Caco-2 (cell line): Measurements from ENCODE around the gene E2F6. TPM values are rescaled to one million over a fixed set of nuclear protein-coding genes. Genes with fewer than 3 reads are reported as not detected.

Experiments
- BruUV-seq: library from RNA; stranded (reverse); fragments of 400-500 nt; replicated peaks from 2 replicates; lab custom pipeline; 2021; lab: Mats Ljungman, UMichigan
- CTCF ChIA-PET: fragments of 300-600 bp; sonication (Branson Sonifier 250); formaldehyde crosslinking; loops from one replicate; lab custom pipeline; 2022; ENCODE audit warnings: antibody characterized with exemption; lab: Charles Lee
- POLR2A ChIA-PET: fragments of 300-600 bp; sonication (Branson Sonifier 250); formaldehyde crosslinking; loops from one replicate; lab custom pipeline; 2022; ENCODE audit warnings: antibody characterized with exemption; lab: Charles Lee
- DNase-seq, 2 experiments: peaks; one replicate each; pipeline versions ENCODE4 v3.0.0 to v3.0.0-alpha.2; 2020 to 2022
- H3K27me3 ChIP-seq: replicated peaks from 2 replicates; pipeline ENCODE4 v1.6.0; 2011; ENCODE audit warnings: low read length; ENCODE audit not compliant: control insufficient read depth, insufficient read depth
- H3K36me3 ChIP-seq: 2 replicates; pipeline ENCODE4 v1.5.1; 2011; ENCODE audit warnings: low read length; ENCODE audit not compliant: control insufficient read depth, insufficient read depth
- H3K4me1 ChIP-seq: fragments of 250-450 bp; sonication (Bioruptor Pico); 2 replicates; pipeline ENCODE4 v1.5.1; 2020; ENCODE audit warnings: mild to moderate bottlenecking
- H3K4me3 ChIP-seq: 2 replicates; pipeline ENCODE4 v1.5.1; 2011; ENCODE audit warnings: low read depth, mild to moderate bottlenecking, control low read depth, low read length
- H3K9me3 ChIP-seq: fragments of 250-450 bp; sonication (Bioruptor Pico); 2 replicates; pipeline ENCODE4 v1.5.1; 2020; ENCODE audit warnings: mild to moderate bottlenecking, moderate library complexity
- H3K27ac Mint-ChIP-seq: one replicate; pipeline ENCODE4 v1.8.0; 2022; ENCODE audit warnings: mixed read lengths; ENCODE audit not compliant: unreplicated experiment
- H3K27me3 Mint-ChIP-seq: one replicate; pipeline ENCODE4 v1.8.0; 2022; ENCODE audit warnings: mixed read lengths; ENCODE audit not compliant: insufficient read depth, unreplicated experiment
- H3K36me3 Mint-ChIP-seq: one replicate; pipeline ENCODE4 v1.8.0; 2022; ENCODE audit warnings: mild to moderate bottlenecking, mixed read lengths; ENCODE audit not compliant: insufficient read depth, unreplicated experiment
- H3K4me1 Mint-ChIP-seq: one replicate; pipeline ENCODE4 v1.8.0; 2022; ENCODE audit warnings: low read depth, mixed read lengths; ENCODE audit not compliant: unreplicated experiment
- H3K4me3 Mint-ChIP-seq: one replicate; pipeline ENCODE4 v1.8.0; 2022; ENCODE audit warnings: mild to moderate bottlenecking, moderate library complexity, mixed read lengths; ENCODE audit not compliant: unreplicated experiment
- H3K9me3 Mint-ChIP-seq: one replicate; pipeline ENCODE4 v1.8.0; 2022; ENCODE audit warnings: mixed read lengths; ENCODE audit not compliant: unreplicated experiment
- CTCF ChIP-seq, 2 experiments: fragments of 200-600 bp in 1 of 2; IDR thresholded peaks; 1 replicate in 1 of 2; 2 replicates in 1 of 2; pipeline versions ENCODE4 v1.5.1 to v1.8.0; 2011 to 2022; ENCODE audit warnings: antibody characterized with exemption in 1 of 2, control low read depth in 1 of 2, inconsistent platforms in 1 of 2, low read depth in 1 of 2, low read length in 1 of 2, mild to moderate bottlenecking in 1 of 2, moderate library complexity in 1 of 2; ENCODE audit not compliant: insufficient read depth in 1 of 2, severe bottlenecking in 1 of 2, unreplicated experiment in 1 of 2
- intact Hi-C: fragments of 100-400 bp; cut with micrococcal nuclease; formaldehyde crosslinking; loops from one replicate; pipeline ENCODE4 v1.10.0; 2022; ENCODE audit not compliant: unreplicated experiment
- total RNA-seq: library from RNA; stranded (reverse); gene quantifications from 2 replicates; pipeline ENCODE4 v1.2.3, GENCODE V29; 2022

The E2F6 gene
- total RNA-seq, 1 experiment from 2014 or later: 44.5 TPM

GRCh38 chr2:11416931-11417330, 49.0 kb downstream of the E2F6 start:
- Histone ChIP-seq H3K27me3 (no peaks in the 10 kb centered on the region), H3K4me1 (no peaks in the 10 kb centered on the region), H3K9me3 (no peaks in the 10 kb centered on the region), H3K36me3 (no peaks in the 10 kb centered on the region), H3K4me3 (no peak overlapping the region)
- CTCF ChIA-PET: interaction anchor here (1.5 to 1.9 kb wide), 7 partner anchors 14 to 292 kb away, joined by 4 to 19 read pairs (median 10); partner anchors contain the start of gene ROCK2
- intact Hi-C loops: no loop called here
- BruUV-seq: no TSS peak
- Mint-ChIP-seq H3K36me3 (no peaks in the 10 kb centered on the region), H3K27ac (no peak overlapping the region), H3K27me3 (no peaks in the 10 kb centered on the region), H3K4me3 (no peak overlapping the region), H3K4me1 (no peaks in the 10 kb centered on the region), H3K9me3 (no peaks in the 10 kb centered on the region)
- DNase-seq: no peak
- POLR2A ChIA-PET: no interaction called here
- no peak for TF ChIP-seq CTCF (IDR thresholded peaks at IDR 0.05; ENCODE audit: insufficient read depth in 1 of 2, low read depth in 1 of 2, low read length in 1 of 2, severe bottlenecking in 1 of 2, unreplicated experiment in 1 of 2)

- no peak for TF ChIP-seq CTCF (IDR thresholded peaks at IDR 0.05; ENCODE audit: insufficient read depth in 1 of 2, low read depth in 1 of 2, low read length in 1 of 2, severe bottlenecking in 1 of 2, unreplicated experiment in 1 of 2)
- no peaks in the 10 kb centered on the region for H3K4me1 Mint-ChIP-seq
- H3K9me3 Mint-ChIP-seq: no peaks in the 10 kb centered on the region
- no peaks in the 10 kb centered on the region for H3K36me3 Mint-ChIP-seq
- BruUV-seq: no TSS peak
- ChIA-PET POLR2A (no interaction called here), CTCF (no interaction called here)
- Histone ChIP-seq H3K27me3 (no peaks in the 10 kb centered on the region), H3K4me3 (no peak overlapping the region), H3K4me1 (no peaks in the 10 kb centered on the region), H3K9me3 (no peaks in the 10 kb centered on the region), H3K36me3 (no peaks in the 10 kb centered on the region)
- H3K27ac Mint-ChIP-seq: no peak overlapping the region
- intact Hi-C loops: no loop called here
- no peaks in the 10 kb centered on the region for H3K27me3 Mint-ChIP-seq
- no peak for DNase-seq
- no peak overlapping the region for H3K4me3 Mint-ChIP-seq
Measured at GRCh38 chr2:11416186-11416585, 49.8 kb downstream of the E2F6 start.

GRCh38 chr2:11414372-11415124, 51.4 kb downstream of the E2F6 start:
- CTCF ChIA-PET: interaction anchor here (0.6 kb wide), 2 partner anchors 66 to 143 kb away, joined by 4 read pairs; no protein-coding TSS in a partner anchor
- no TSS peak for BruUV-seq
- Mint-ChIP-seq H3K4me3 (no peak overlapping the region), H3K27ac (no peak overlapping the region), H3K4me1 (no peaks in the 10 kb centered on the region), H3K27me3 (no peaks in the 10 kb centered on the region), H3K36me3 (no peaks in the 10 kb centered on the region), H3K9me3 (no peaks in the 10 kb centered on the region)
- H3K4me3 ChIP-seq: no peak overlapping the region
- no peaks in the 10 kb centered on the region for H3K4me1 ChIP-seq
- POLR2A ChIA-PET: no interaction called here
- intact Hi-C loops: no loop called here
- no peaks in the 10 kb centered on the region for H3K36me3 ChIP-seq
- DNase-seq: no peak
- no peaks in the 10 kb centered on the region for H3K27me3 ChIP-seq
- H3K9me3 ChIP-seq: no peaks in the 10 kb centered on the region
- TF ChIP-seq CTCF (IDR thresholded peaks at IDR 0.05; ENCODE audit: insufficient read depth in 1 of 2, low read depth in 1 of 2, low read length in 1 of 2, severe bottlenecking in 1 of 2, unreplicated experiment in 1 of 2): no peak
